Chondrocyte (in vitro differentiated cells): ENCODE measurements around the gene PCAT7. TPM values are rescaled to one million over a fixed set of nuclear protein-coding genes. Genes with fewer than 3 reads are reported as not detected.
"Not testable (repeated sequence)": the region's sequence is repeated elsewhere in the genome, so short reads cannot be mapped to it uniquely, and the experiment has no call there.

ENCODE experiments used
- DNase-seq: peaks from one replicate; pipeline ENCODE4 v3.0.0; 2021; ENCODE audit warnings: mixed read lengths, low spot score
- H3K27ac Mint-ChIP-seq: one replicate; pipeline ENCODE4 v1.8.0; 2021; ENCODE audit warnings: mild to moderate bottlenecking, moderate library complexity, mixed read lengths; ENCODE audit not compliant: unreplicated experiment
- H3K27me3 Mint-ChIP-seq: 2 replicates; pipeline ENCODE4 v1.8.0; 2021; ENCODE audit warnings: low read depth, mixed read lengths
- H3K36me3 Mint-ChIP-seq: 2 replicates; pipeline ENCODE4 v1.8.0; 2021; ENCODE audit warnings: low read depth, mixed read lengths
- H3K4me1 Mint-ChIP-seq: 2 replicates; pipeline ENCODE4 v1.8.0; 2021; ENCODE audit warnings: low read depth, mild to moderate bottlenecking, mixed read lengths
- H3K4me3 Mint-ChIP-seq: one replicate; pipeline ENCODE4 v1.8.0; 2021; ENCODE audit warnings: mild to moderate bottlenecking, moderate library complexity, mixed read lengths; ENCODE audit not compliant: unreplicated experiment
- H3K9me3 Mint-ChIP-seq: 2 replicates; pipeline ENCODE4 v1.8.0; 2021; ENCODE audit warnings: low read depth, mixed read lengths
- CTCF ChIP-seq: fragments of 200-600 bp; sonication (generic); IDR thresholded peaks from 2 replicates; pipeline ENCODE4 v1.5.0; 2021; ENCODE audit warnings: antibody characterized with exemption, mild to moderate bottlenecking, moderate library complexity
- total RNA-seq: library from RNA; stranded (reverse); gene quantifications from 3 replicates; pipeline ENCODE4 v1.2.1, GENCODE V29; 2021

PCAT7 gene
- total RNA-seq, 1 donor from 2014 or later: 8.1 TPM

- H3K36me3 Mint-ChIP-seq: peaks cover 22% of the 10 kb centered on the region
Measured at GRCh38 chr9:94563548-94563947, 8.7 kb downstream of the PCAT7 start.

GRCh38 chr9:94564279-94564678 lies 9.4 kb downstream of the PCAT7 start:
- H3K36me3 Mint-ChIP-seq: peaks cover 22% of the 10 kb centered on the region
- H3K4me3 Mint-ChIP-seq, H3K4me1 Mint-ChIP-seq, H3K27me3 Mint-ChIP-seq, DNase-seq, H3K27ac Mint-ChIP-seq, H3K9me3 Mint-ChIP-seq: not testable (repeated sequence)

More at GRCh38 chr9:94563548-94563947, 8.7 kb downstream of the PCAT7 start:
- Mint-ChIP-seq H3K4me1 (no peaks in the 10 kb centered on the region), H3K4me3 (no peak overlapping the region), H3K27me3 (no peaks in the 10 kb centered on the region), H3K9me3 (peaks cover 4% of the 10 kb centered on the region), H3K27ac (no peak overlapping the region)
- no peak for TF ChIP-seq CTCF
- DNase-seq: no peak

- DNase-seq: no peak
Measured at GRCh38 chr9:94566550-94566949, 11.7 kb downstream of the PCAT7 start.

GRCh38 chr9:94567271-94567670 lies 12.4 kb downstream of the PCAT7 start:
- H3K9me3 Mint-ChIP-seq: peaks cover 4% of the 10 kb centered on the region
- H3K4me1 Mint-ChIP-seq: no peaks in the 10 kb centered on the region
- no peak for DNase-seq
- no peak for TF ChIP-seq CTCF
- H3K27ac Mint-ChIP-seq: no peak overlapping the region
- no peak overlapping the region for H3K4me3 Mint-ChIP-seq
- H3K36me3 Mint-ChIP-seq: peaks cover 12% of the 10 kb centered on the region
- peaks cover 8% of the 10 kb centered on the region for H3K27me3 Mint-ChIP-seq

More at GRCh38 chr9:94566550-94566949, 11.7 kb downstream of the PCAT7 start:
- Mint-ChIP-seq H3K36me3 (peaks cover 14% of the 10 kb centered on the region), H3K9me3 (peaks cover 4% of the 10 kb centered on the region), H3K4me3 (no peak overlapping the region), H3K4me1 (no peaks in the 10 kb centered on the region), H3K27ac (no peak overlapping the region), H3K27me3 (peaks cover under 1% of the 10 kb centered on the region)
- TF ChIP-seq CTCF: no peak

- Mint-ChIP-seq H3K27ac (no peak overlapping the region), H3K27me3 (peaks cover 13% of the 10 kb centered on the region), H3K4me1 (no peaks in the 10 kb centered on the region), H3K36me3 (peaks cover 10% of the 10 kb centered on the region), H3K4me3 (no peak overlapping the region), H3K9me3 (peaks cover 4% of the 10 kb centered on the region)
- TF ChIP-seq CTCF: no peak
- no peak for DNase-seq
Measured at GRCh38 chr9:94568250-94568889, 13.5 kb downstream of the PCAT7 start.
